T47D (cell line): ENCODE results near the gene C16orf89.
"Not testable (repeated sequence)": the region's sequence is repeated elsewhere in the genome, so short reads cannot be mapped to it uniquely, and the experiment has no call there.

Source experiments
- DNase-seq, 2 experiments: peaks; one replicate each; pipeline versions ENCODE4 v3.0.0 to v3.0.0-alpha.2; 2011 to 2012; ENCODE audit warnings: low read depth in 1 of 2, low spot score in 1 of 2
- JUND ChIP-seq: IDR thresholded peaks from 2 replicates; pipeline ENCODE4 v1.6.1; 2012; ENCODE audit warnings: low read depth
- in situ Hi-C: cut with HindIII; loops from 2 replicates; pipeline ENCODE4 v1.10.0; 2016; ENCODE audit warnings: low sequenced_read_pairs, low pct_unique_long_range_greater_than_20kb

C16orf89 gene

GRCh38 chr16:5060073-5060641, 5.6 kb downstream of the C16orf89 start:
- in situ Hi-C loops, result no loop called here
- DNase-seq, result no peak
- no peak for TF ChIP-seq JUND

- TF ChIP-seq JUND, result no peak
- in situ Hi-C loops, result no loop called here
- no peak for DNase-seq
These were observed 6.2 kb downstream of the C16orf89 start for GRCh38 chr16:5059386-5060072.

GRCh38 chr16:5058476-5058875, 7.3 kb downstream of the C16orf89 start:
- DNase-seq, result no peak
- in situ Hi-C loops, result no loop called here
- no peak for TF ChIP-seq JUND

- DNase-seq, result no peak
- in situ Hi-C loops, result no loop called here
- TF ChIP-seq JUND, result no peak
These were observed 9.4 kb downstream of the C16orf89 start for GRCh38 chr16:5056352-5056751.

GRCh38 chr16:5054876-5055865, 10.6 kb downstream of the C16orf89 start:
- in situ Hi-C loops, result no loop called here
- no peak for DNase-seq
- no peak for TF ChIP-seq JUND

GRCh38 chr16:5046914-5047313, 18.8 kb downstream of the C16orf89 start:
- TF ChIP-seq JUND, result no peak
- DNase-seq, result no peak
- in situ Hi-C loops, result no loop called here

GRCh38 chr16:5045499-5046115, 20.1 kb downstream of the C16orf89 start:
- no peak for TF ChIP-seq JUND
- in situ Hi-C loops, result no loop called here
- no peak for DNase-seq

- DNase-seq, in situ Hi-C loops: not testable (repeated sequence)
These were observed 21.2 kb downstream of the C16orf89 start for GRCh38 chr16:5044581-5044980.

- in situ Hi-C loops, result no loop called here
- no peak for TF ChIP-seq JUND
- no peak for DNase-seq
These were observed 21.7 kb downstream of the C16orf89 start for GRCh38 chr16:5044011-5044540.

GRCh38 chr16:5042574-5043171, 23.1 kb downstream of the C16orf89 start:
- no peak for TF ChIP-seq JUND
- DNase-seq, result no peak
- in situ Hi-C loops, result no loop called here

GRCh38 chr16:5041600-5042133, 24.1 kb downstream of the C16orf89 start:
- in situ Hi-C loops, result no loop called here
- no peak for TF ChIP-seq JUND
- peak in 1 of 2 experiments; percentile 19 for DNase-seq

GRCh38 chr16:5040451-5040850, 25.3 kb downstream of the C16orf89 start:
- in situ Hi-C loops, result no loop called here
- no peak for DNase-seq
- no peak for TF ChIP-seq JUND
